ENCODE data around the gene PGM2L1.

GRCh38 chr11:74355626-74356025 is 42.6 kb downstream of the PGM2L1 start:
- no peak for TF ChIP-seq CTCF (IDR thresholded peaks at IDR 0.05; ENCODE audit: low read length)
- no peak for TF ChIP-seq EZH2 (optimal IDR thresholded peaks at IDR 0.05; ENCODE audit: low read depth, low read length)
- no peak for TF ChIP-seq EZH2phosphoT487 (IDR thresholded peaks at IDR 0.05; ENCODE audit: low read length)
